H1 (cell line): ENCODE data around the gene EGFLAM. TPM values are rescaled to one million over a fixed set of nuclear protein-coding genes. Genes with fewer than 3 reads are reported as not detected.

ENCODE experiments used
- CTCF ChIA-PET: fragments of 300-600 bp; sonication (Branson Sonifier 250); formaldehyde crosslinking; loops from one replicate; lab custom pipeline; 2021; ENCODE audit not compliant: partially characterized antibody; lab: Charles Lee
- POLR2A ChIA-PET: fragments of 300-600 bp; sonication (Branson Sonifier 250); formaldehyde crosslinking; loops from one replicate; lab custom pipeline; 2021; ENCODE audit warnings: inconsistent platforms; ENCODE audit not compliant: partially characterized antibody; lab: Charles Lee
- DNase-seq, 2 experiments: peaks; one replicate each; pipeline versions ENCODE4 v3.0.0 to v3.0.0-alpha.2; 2010 to 2022; ENCODE audit warnings: low spot score in 2 of 2, low read depth in 1 of 2, mixed read lengths in 1 of 2
- FAIRE-seq: peaks from 2 replicates; lab custom pipeline; 2011; peaks lifted over from hg19 to GRCh38; lab: Jason Lieb, UNC
- H2AFZ ChIP-seq: 2 replicates; pipeline ENCODE4 v1.8.1; 2012; ENCODE audit warnings: low read length, inconsistent platforms
- H2AK5ac ChIP-seq: 2 replicates; pipeline ENCODE4 v1.6.1; 2013; ENCODE audit warnings: low read depth, low read length
- H2BK120ac ChIP-seq: replicated peaks from 2 replicates; pipeline ENCODE3; 2013; ENCODE audit warnings: low read depth, low read length, inconsistent platforms
- H2BK12ac ChIP-seq: 2 replicates; pipeline ENCODE4 v1.6.1; 2013; ENCODE audit warnings: low read depth, low read length
- H2BK15ac ChIP-seq: 2 replicates; pipeline ENCODE4 v1.6.1; 2013; ENCODE audit warnings: low read length
- H2BK20ac ChIP-seq: 2 replicates; pipeline ENCODE4 v1.6.1; 2013; ENCODE audit warnings: low read length
- H2BK5ac ChIP-seq: 2 replicates; pipeline ENCODE4 v1.6.1; 2013; ENCODE audit warnings: low read depth, low read length
- H3K14ac ChIP-seq: 2 replicates; pipeline ENCODE4 v1.6.1; 2013; ENCODE audit warnings: inconsistent platforms; ENCODE audit not compliant: insufficient read length
- H3K18ac ChIP-seq: 2 replicates; pipeline ENCODE4 v1.6.1; 2013; ENCODE audit warnings: low read length; ENCODE audit errors: extremely low read depth
- H3K23ac ChIP-seq: 2 replicates; pipeline ENCODE4 v1.6.1; 2013; ENCODE audit warnings: inconsistent platforms; ENCODE audit not compliant: insufficient read length
- H3K23me2 ChIP-seq: 2 replicates; pipeline ENCODE4 v1.6.1; 2013; ENCODE audit warnings: low read depth, low read length
- H3K27ac ChIP-seq: 2 replicates; pipeline ENCODE4 v1.6.1; 2011; ENCODE audit warnings: low read depth, low read length, inconsistent platforms
- H3K27me3 ChIP-seq, 4 experiments: replicated peaks in 1 of 4; 1 replicate in 1 of 4; 2 replicates in 3 of 4; pipeline versions ENCODE4 v1.6.1 to v1.8.1; 2011 to 2013; ENCODE audit warnings: low read length in 3 of 4, mild to moderate bottlenecking in 3 of 4, inconsistent platforms in 2 of 4, mixed read lengths in 2 of 4, moderate library complexity in 1 of 4; ENCODE audit not compliant: control insufficient read depth in 3 of 4, insufficient read depth in 3 of 4; ENCODE audit errors: extremely low read depth in 1 of 4
- H3K36me3 ChIP-seq, 4 experiments: 2 replicates each; pipeline versions ENCODE4 v1.6.1 to v1.8.1; 2011 to 2013; ENCODE audit warnings: mild to moderate bottlenecking in 4 of 4, low read length in 3 of 4, moderate library complexity in 2 of 4, control low read depth in 1 of 4, inconsistent platforms in 1 of 4; ENCODE audit not compliant: insufficient read depth in 4 of 4, control insufficient read depth in 2 of 4
- H3K4ac ChIP-seq: replicated peaks from 2 replicates; pipeline ENCODE3; 2013; ENCODE audit warnings: low read length, low read depth, mixed read lengths, inconsistent platforms; ENCODE audit not compliant: insufficient read length
- H3K4me1 ChIP-seq, 4 experiments: replicated peaks in 1 of 4; 1 replicate in 1 of 4; 2 replicates in 3 of 4; pipeline versions ENCODE4 v1.6.1 to v1.8.1; 2011 to 2013; ENCODE audit warnings: low read length in 3 of 4, inconsistent platforms in 2 of 4, mixed read lengths in 1 of 4; ENCODE audit not compliant: insufficient read depth in 4 of 4, control insufficient read depth in 3 of 4
- H3K4me2 ChIP-seq, 2 experiments: 2 replicates each; pipeline versions ENCODE4 v1.6.1 to v1.8.1; 2011 to 2013; ENCODE audit warnings: low read depth in 2 of 2, low read length in 2 of 2, control low read depth in 1 of 2, inconsistent platforms in 1 of 2, mild to moderate bottlenecking in 1 of 2; ENCODE audit not compliant: insufficient read depth in 1 of 2
- H3K4me3 ChIP-seq, 4 experiments: fragments of 200-600, 300-600 bp in 1 of 4; sonication (generic), shearing (Covaris generic), sonication (Bioruptor Twin) in 1 of 4; 2 replicates each; pipeline versions ENCODE4 v1.5.1 to v1.8.1; 2011 to 2016; ENCODE audit warnings: low read length in 4 of 4, low read depth in 3 of 4, control low read depth in 2 of 4, inconsistent platforms in 2 of 4, mild to moderate bottlenecking in 2 of 4, mixed read lengths in 1 of 4, moderate library complexity in 1 of 4; ENCODE audit not compliant: insufficient read depth in 2 of 4; ENCODE audit errors: extremely low read depth in 1 of 4
- H3K56ac ChIP-seq: replicated peaks from 2 replicates; pipeline ENCODE3; 2013; ENCODE audit warnings: low read depth, mild to moderate bottlenecking, mixed read lengths, low read length, inconsistent platforms; ENCODE audit not compliant: insufficient read length
- H3K79me1 ChIP-seq: 2 replicates; pipeline ENCODE4 v1.6.1; 2013; ENCODE audit warnings: low read depth, low read length, control low read depth
- H3K79me2 ChIP-seq, 2 experiments: 2 replicates each; pipeline versions ENCODE4 v1.6.1 to v1.8.1; 2012 to 2013; ENCODE audit warnings: low read length in 2 of 2, mild to moderate bottlenecking in 2 of 2, inconsistent platforms in 1 of 2; ENCODE audit not compliant: insufficient read depth in 2 of 2, control insufficient read depth in 1 of 2
- H3K9ac ChIP-seq, 4 experiments: replicated peaks in 1 of 4; 1 replicate in 1 of 4; 2 replicates in 3 of 4; pipeline versions ENCODE4 v1.6.1 to v1.8.1; 2011 to 2013; ENCODE audit warnings: low read depth in 3 of 4, low read length in 3 of 4, control low read depth in 2 of 4, mild to moderate bottlenecking in 2 of 4, moderate library complexity in 2 of 4, inconsistent platforms in 1 of 4; ENCODE audit errors: extremely low read depth in 1 of 4
- H3K9me3 ChIP-seq, 2 experiments: 2 replicates each; pipeline versions ENCODE4 v1.6.1 to v1.8.1; 2012 to 2013; ENCODE audit warnings: mild to moderate bottlenecking in 2 of 2, moderate library complexity in 2 of 2, control low read depth in 1 of 2, inconsistent platforms in 1 of 2, low read depth in 1 of 2, low read length in 1 of 2, mixed read lengths in 1 of 2; ENCODE audit not compliant: insufficient read depth in 2 of 2
- H4K20me1 ChIP-seq, 2 experiments: replicated peaks in 1 of 2; 2 replicates each; pipeline versions ENCODE3 to v1.8.1; 2011 to 2013; ENCODE audit warnings: inconsistent platforms in 2 of 2, low read length in 2 of 2, mild to moderate bottlenecking in 1 of 2; ENCODE audit not compliant: insufficient read depth in 2 of 2, control insufficient read depth in 1 of 2
- H4K5ac ChIP-seq: 2 replicates; pipeline ENCODE4 v1.6.1; 2013; ENCODE audit warnings: low read length, low read depth, mixed read lengths, inconsistent platforms; ENCODE audit not compliant: insufficient read length
- H4K8ac ChIP-seq: 2 replicates; pipeline ENCODE4 v1.8.0; 2013; ENCODE audit warnings: mild to moderate bottlenecking, moderate library complexity, low read length, inconsistent platforms; ENCODE audit not compliant: insufficient read depth; ENCODE audit errors: extremely low read depth
- H4K91ac ChIP-seq: replicated peaks from 2 replicates; pipeline ENCODE3; 2013; ENCODE audit warnings: low read length, mixed read lengths, inconsistent platforms; ENCODE audit not compliant: insufficient read length
- KDM4A ChIP-seq: IDR thresholded peaks from one replicate; pipeline ENCODE4 v1.7.1; 2012; ENCODE audit warnings: low read depth, mild to moderate bottlenecking, moderate library complexity, low read length, inconsistent platforms; ENCODE audit not compliant: severe bottlenecking
- RAD21 ChIP-seq, 2 experiments: IDR thresholded peaks in 1 of 2; conservative IDR thresholded peaks in 1 of 2; 2 replicates each; pipeline ENCODE4 v1.6.1; 2011; ENCODE audit warnings: low read depth in 2 of 2, low read length in 2 of 2, improper control_type of control experiment in 1 of 2, inconsistent platforms in 1 of 2, mild to moderate bottlenecking in 1 of 2, moderate library complexity in 1 of 2
- SIN3A ChIP-seq, 2 experiments: IDR thresholded peaks in 1 of 2; conservative IDR thresholded peaks in 1 of 2; 2 replicates each; pipeline ENCODE4 v1.6.1; 2011 to 2012; ENCODE audit warnings: low read length in 2 of 2, improper control_type of control experiment in 1 of 2, low read depth in 1 of 2, mild to moderate bottlenecking in 1 of 2
- SIRT6 ChIP-seq: IDR thresholded peaks from one replicate; pipeline ENCODE4 v1.7.1; 2012; ENCODE audit warnings: low read length, inconsistent platforms
- SP1 ChIP-seq: IDR thresholded peaks from 2 replicates; pipeline ENCODE4 v1.6.1; 2011; ENCODE audit warnings: low read depth, low read length
- WGBS, 2 experiments: shearing (Covaris generic) in 1 of 2; methylation state at CpG; one replicate each; pipeline versions ENCODE4 v1.1.6 to v1.1.7; 2013 to 2015; ENCODE audit warnings: low lambda C conversion rate in 2 of 2, mixed read lengths in 2 of 2, inconsistent platforms in 1 of 2, low coverage in 1 of 2, missing lambda C conversion rate in 1 of 2; ENCODE audit not compliant: insufficient replicate concordance in 2 of 2, insufficient coverage in 1 of 2, insufficient read length in 1 of 2; ENCODE audit errors: extremely low coverage in 1 of 2, missing lambda C conversion rate in 1 of 2; 5-methylcytosine and 5-hydroxymethylcytosine counted together
- polyA plus RNA-seq, 7 experiments: library from polyadenylated mRNA; depleted of rRNA in 3 of 7; stranded (reverse) in 5 of 7; unstranded in 2 of 7; fragments of >200 nt in 5 of 7; fragments of 200-250 nt in 2 of 7; gene quantifications; 1 replicate in 5 of 7; 2 replicates in 1 of 7; 4 replicates in 1 of 7; pipeline versions ENCODE4 v1.2.1 to v1.2.3, GENCODE V29; 2011 to 2013; ENCODE audit warnings: missing spikeins in 2 of 7, mixed read lengths in 2 of 7
- total RNA-seq: library from RNA; stranded (reverse); fragmentation: NEBNext Ultra II Directional; extraction: Animal tissue kit (Norgen Biotek cat#: 25700); gene quantifications from 2 replicates; pipeline ENCODE4 v1.2.1, GENCODE V29; 2021
- TF ChIP-seq, protein P1 (sequence below): IDR thresholded peaks from 2 replicates; pipeline ENCODE4 v1.6.1; 2011; ENCODE audit warnings: low read length, improper control_type of control experiment

The EGFLAM gene
- total and polyA plus RNA-seq, 2 of the 8 experiments (the other 6 are each of a cell fraction or from before 2014, with no cell fraction given) = 0.20 to 0.24 TPM

- no peaks in the 10 kb centered on the region for H3K4me1 ChIP-seq
- H3K14ac ChIP-seq = no peak overlapping the region
- no peak overlapping the region for H4K91ac ChIP-seq
- no peaks in the 10 kb centered on the region for H3K27me3 ChIP-seq
- 96% methylated on average over 4 of the region's 4 CpGs; no CpG with 5 or more reads in 1 of the 2 experiments for WGBS, 2 experiments
- no peak overlapping the region for H2BK5ac ChIP-seq
- no peak overlapping the region for H2BK12ac ChIP-seq
- H3K56ac ChIP-seq = no peak overlapping the region
- TF ChIP-seq RAD21 (IDR thresholded peaks at IDR 0.05 in 1 of 2, conservative IDR thresholded peaks at IDR 0.05 in 1 of 2; ENCODE audit: low read depth in 2 of 2, low read length in 2 of 2) = no peak
- TF ChIP-seq SP1 = no peak
- no peak for TF ChIP-seq SIN3A (conservative IDR thresholded peaks at IDR 0.05 in 1 of 2, IDR thresholded peaks at IDR 0.05 in 1 of 2; ENCODE audit: low read depth in 1 of 2, low read length in 2 of 2)
- TF ChIP-seq KDM4A = no peak
- TF ChIP-seq, protein P1, sequence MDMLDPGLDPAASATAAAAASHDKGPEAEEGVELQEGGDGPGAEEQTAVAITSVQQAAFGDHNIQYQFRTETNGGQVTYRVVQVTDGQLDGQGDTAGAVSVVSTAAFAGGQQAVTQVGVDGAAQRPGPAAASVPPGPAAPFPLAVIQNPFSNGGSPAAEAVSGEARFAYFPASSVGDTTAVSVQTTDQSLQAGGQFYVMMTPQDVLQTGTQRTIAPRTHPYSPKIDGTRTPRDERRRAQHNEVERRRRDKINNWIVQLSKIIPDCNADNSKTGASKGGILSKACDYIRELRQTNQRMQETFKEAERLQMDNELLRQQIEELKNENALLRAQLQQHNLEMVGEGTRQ = no peak
- no peak for TF ChIP-seq SIRT6
- H3K9me3 ChIP-seq = no peaks in the 10 kb centered on the region; a peak in 1 of 4 replicates
- H2AK5ac ChIP-seq = no peak overlapping the region
- H3K4ac ChIP-seq = no peak overlapping the region
- no peak overlapping the region for H3K9ac ChIP-seq
- no peak for DNase-seq
- no peak overlapping the region for H2BK15ac ChIP-seq
- H4K5ac ChIP-seq = no peak overlapping the region
- FAIRE-seq = no peak
- H3K36me3 ChIP-seq = no peaks in the 10 kb centered on the region
- H3K23me2 ChIP-seq = no peaks in the 10 kb centered on the region
- H2BK120ac ChIP-seq = no peak overlapping the region
- no peak overlapping the region for H2AFZ ChIP-seq
- H4K20me1 ChIP-seq = no peaks in the 10 kb centered on the region
- H3K79me2 ChIP-seq = no peaks in the 10 kb centered on the region
- no peak overlapping the region for H3K27ac ChIP-seq
- no peak overlapping the region for H3K4me3 ChIP-seq
- ChIA-PET CTCF (interaction anchor here (2.0 kb wide), 1 partner anchor 24 kb away, joined by 7 read pairs; no protein-coding TSS in a partner anchor), POLR2A (no interaction called here)
- H3K4me2 ChIP-seq = no peak overlapping the region
- H3K18ac ChIP-seq = no peak overlapping the region
- H3K79me1 ChIP-seq = no peaks in the 10 kb centered on the region
- H2BK20ac ChIP-seq = no peak overlapping the region
- H4K8ac ChIP-seq = no peak overlapping the region
- no peak overlapping the region for H3K23ac ChIP-seq
These were observed 31.1 kb downstream of the EGFLAM start for GRCh38 chr5:38289457-38289856.
